Effector memory CD8-positive, alpha-beta T cell (primary cell): ENCODE data around the gene ARMH1.
"Not testable (repeated sequence)": the region's sequence is repeated elsewhere in the genome, so short reads cannot be mapped to it uniquely, and the experiment has no call there.

Experiments used
- ATAC-seq: fragments of 150-1000 bp; cut with Tn5 transposase; replicated peaks from 2 replicates; pipeline ENCODE4 v1.10.0; 2021; ENCODE audit warnings: mild to moderate bottlenecking, moderate library complexity
- DNase-seq, 3 experiments: peaks; one replicate each; pipeline ENCODE4 v3.0.0; 2021
- H3K27ac Mint-ChIP-seq, 2 donors: one replicate each; pipeline ENCODE4 v1.8.0; 2022; ENCODE audit warnings: mild to moderate bottlenecking in 2 of 2, mixed read lengths in 2 of 2, moderate library complexity in 2 of 2
- H3K27me3 Mint-ChIP-seq, 2 donors: one replicate each; pipeline ENCODE4 v1.8.0; 2022; ENCODE audit warnings: mixed read lengths in 2 of 2
- H3K36me3 Mint-ChIP-seq: one replicate; pipeline ENCODE4 v1.8.0; 2022; ENCODE audit warnings: mild to moderate bottlenecking, moderate library complexity, mixed read lengths; ENCODE audit not compliant: insufficient read depth
- H3K4me1 Mint-ChIP-seq, 2 donors: one replicate each; pipeline ENCODE4 v1.8.0; 2022; ENCODE audit warnings: low read depth in 2 of 2, mixed read lengths in 2 of 2
- H3K4me3 Mint-ChIP-seq, 2 donors: one replicate each; pipeline ENCODE4 v1.8.0; 2022; ENCODE audit warnings: mild to moderate bottlenecking in 2 of 2, mixed read lengths in 2 of 2, moderate library complexity in 2 of 2
- H3K9me3 Mint-ChIP-seq, 2 donors: one replicate each; pipeline ENCODE4 v1.8.0; 2022; ENCODE audit warnings: mixed read lengths in 2 of 2

ARMH1 gene

DNA sequence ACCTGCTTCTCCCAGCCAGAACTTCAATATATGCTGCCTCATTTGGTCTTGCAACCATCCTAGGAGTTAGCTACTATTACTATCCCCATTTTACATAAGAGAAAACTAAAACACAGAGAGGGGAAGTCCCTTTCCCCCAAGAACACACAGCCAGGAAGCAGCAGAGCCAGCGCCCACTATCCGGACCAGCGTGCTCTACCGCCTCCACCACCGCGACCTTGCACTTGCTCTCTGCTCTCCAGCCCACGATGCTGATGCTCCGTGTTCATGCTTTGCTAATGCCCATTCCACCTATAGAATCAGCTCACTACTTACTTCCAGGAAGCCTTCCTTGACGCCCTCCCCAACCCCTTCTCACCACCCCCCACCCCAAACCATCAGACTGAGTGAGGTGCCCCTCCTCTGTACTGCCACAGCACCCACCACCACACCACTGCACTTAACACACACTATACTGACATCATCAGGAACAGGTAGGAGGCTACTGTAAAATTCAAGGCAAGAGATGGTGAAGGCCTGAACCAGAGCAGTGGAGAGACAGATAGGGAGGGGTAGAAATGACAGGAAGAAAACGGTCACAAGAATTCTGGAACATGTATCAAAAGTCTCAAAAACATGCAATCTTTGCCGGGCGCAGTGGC, 9.7 kb upstream of the ARMH1 start:
- Mint-ChIP-seq H3K4me1 (peaks cover 4 to 7% of the 10 kb centered on the region in 2 donors), H3K4me3 (peak overlapping the region in 1 of 2 donors; percentile 9), H3K9me3 (no peaks in the 10 kb centered on the region), H3K36me3 (no peaks in the 10 kb centered on the region), H3K27ac (no peak overlapping the region), H3K27me3 (no peaks in the 10 kb centered on the region)
- ATAC-seq (peak; percentile 65), DNase-seq (no peak)

DNA sequence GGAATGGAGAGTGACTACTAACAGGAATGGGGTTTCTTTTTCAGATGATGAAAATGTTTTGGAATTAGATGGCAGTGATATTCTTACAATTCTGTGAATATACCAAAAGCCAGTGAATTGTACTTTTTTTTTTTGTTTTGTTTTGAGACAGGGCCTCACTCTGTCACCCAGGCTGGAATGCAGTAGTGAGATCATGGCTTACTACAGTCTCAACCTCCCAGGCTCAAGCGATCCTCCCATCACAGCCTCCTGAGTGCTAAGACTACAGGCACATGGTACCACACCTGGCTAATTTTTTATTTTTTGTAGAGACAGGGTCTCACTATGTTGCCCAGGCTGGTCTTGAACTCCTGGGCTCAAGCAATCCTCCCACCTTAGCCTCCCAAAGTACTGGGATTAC, 7.8 kb upstream of the ARMH1 start:
- H3K9me3 Mint-ChIP-seq, H3K27me3 Mint-ChIP-seq, H3K4me3 Mint-ChIP-seq, H3K4me1 Mint-ChIP-seq, DNase-seq, H3K27ac Mint-ChIP-seq, ATAC-seq, H3K36me3 Mint-ChIP-seq: not testable (repeated sequence)

DNA sequence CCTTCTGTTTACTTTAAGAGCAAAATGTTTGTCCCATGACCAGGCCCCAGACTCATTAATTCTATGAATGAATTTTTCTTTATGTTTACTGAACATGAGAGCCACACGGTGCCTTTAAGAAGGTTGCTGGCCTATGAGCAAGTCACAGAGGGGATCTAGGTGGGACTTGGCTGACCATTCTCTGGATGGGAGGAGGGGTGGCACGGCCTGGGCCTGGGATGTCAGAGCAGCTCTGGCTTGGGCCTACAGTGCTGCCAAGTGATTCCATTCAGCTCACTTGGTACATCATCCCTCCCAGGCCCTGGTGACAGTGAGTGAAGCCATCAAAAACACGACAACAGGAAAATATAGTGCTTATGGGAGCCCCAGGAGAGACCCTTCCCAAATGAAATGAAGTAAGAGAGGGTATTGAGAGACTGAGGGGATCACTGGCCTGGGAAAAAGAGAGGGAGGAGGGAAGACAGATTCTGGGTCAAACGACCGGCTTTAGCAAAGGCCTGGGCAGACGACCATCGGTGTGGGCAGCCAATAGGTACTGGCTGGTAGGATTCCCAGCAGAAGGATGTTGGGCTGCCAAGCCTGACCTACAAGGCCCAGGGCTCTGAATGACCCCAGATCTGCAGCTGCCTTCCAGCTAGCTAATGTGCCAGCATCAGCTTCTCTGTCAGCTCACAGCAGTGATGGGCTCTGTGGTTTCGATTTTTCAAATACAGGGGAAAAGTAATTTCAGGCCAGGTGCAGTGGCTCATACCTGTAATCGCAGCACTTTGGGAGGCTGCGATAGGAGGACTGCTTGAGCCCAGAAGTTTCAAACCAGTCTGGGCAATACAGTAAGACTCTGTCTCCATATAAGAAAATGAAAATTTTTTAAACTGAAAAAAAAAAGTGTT, 3.5 kb upstream of the ARMH1 start:
- DNase-seq (no peak), ATAC-seq (no peak)
- Mint-ChIP-seq H3K36me3 (peaks cover 9% of the 10 kb centered on the region), H3K4me3 (no peak overlapping the region), H3K9me3 (no peaks in the 10 kb centered on the region), H3K27ac (no peak overlapping the region), H3K27me3 (no peaks in the 10 kb centered on the region), H3K4me1 (peaks cover 14 to 17% of the 10 kb centered on the region in 2 donors)

DNA sequence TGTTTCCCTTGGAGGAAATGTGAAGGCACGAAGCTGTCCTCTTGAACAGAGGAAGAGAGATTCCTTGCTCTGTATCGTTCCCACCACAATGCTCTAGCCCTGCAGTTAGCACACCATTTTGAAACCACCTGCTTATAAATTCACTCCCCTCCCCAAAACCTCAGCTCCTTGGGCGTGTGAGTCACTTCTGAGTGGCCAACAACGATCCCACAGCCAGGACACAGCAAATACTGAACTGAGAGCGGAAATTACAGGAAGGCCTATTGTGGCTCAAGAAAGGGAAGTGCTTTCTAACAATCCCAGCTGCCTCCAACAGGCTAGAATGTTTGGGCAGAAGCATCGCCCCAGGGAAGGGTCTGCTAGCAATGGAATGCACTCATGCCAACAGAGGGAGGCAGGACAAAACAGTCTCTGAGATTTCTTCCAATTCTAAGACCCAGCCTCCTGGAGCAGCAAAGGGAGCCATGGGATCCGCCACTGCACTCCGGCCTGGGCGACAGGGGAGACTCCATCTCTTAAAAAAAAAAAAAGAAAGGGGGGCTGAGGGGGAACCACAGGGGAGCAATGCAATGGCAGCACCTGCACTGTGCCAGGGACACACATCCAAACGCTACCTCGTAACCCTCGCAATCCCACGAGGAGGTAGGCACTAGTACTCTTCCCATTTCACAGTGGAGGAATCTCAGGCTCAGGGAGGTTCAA, 2.1 kb upstream of the ARMH1 start:
- DNase-seq, result no peak
- Mint-ChIP-seq H3K36me3 (peaks cover 9% of the 10 kb centered on the region), H3K9me3 (no peaks in the 10 kb centered on the region), H3K4me1 (peaks cover 14 to 17% of the 10 kb centered on the region in 2 donors), H3K27me3 (no peaks in the 10 kb centered on the region), H3K27ac (peak overlapping the region in 1 of 2 donors; percentile 63), H3K4me3 (peak overlapping the region in 1 of 2 donors; percentile 83)
- ATAC-seq, result no peak

DNA sequence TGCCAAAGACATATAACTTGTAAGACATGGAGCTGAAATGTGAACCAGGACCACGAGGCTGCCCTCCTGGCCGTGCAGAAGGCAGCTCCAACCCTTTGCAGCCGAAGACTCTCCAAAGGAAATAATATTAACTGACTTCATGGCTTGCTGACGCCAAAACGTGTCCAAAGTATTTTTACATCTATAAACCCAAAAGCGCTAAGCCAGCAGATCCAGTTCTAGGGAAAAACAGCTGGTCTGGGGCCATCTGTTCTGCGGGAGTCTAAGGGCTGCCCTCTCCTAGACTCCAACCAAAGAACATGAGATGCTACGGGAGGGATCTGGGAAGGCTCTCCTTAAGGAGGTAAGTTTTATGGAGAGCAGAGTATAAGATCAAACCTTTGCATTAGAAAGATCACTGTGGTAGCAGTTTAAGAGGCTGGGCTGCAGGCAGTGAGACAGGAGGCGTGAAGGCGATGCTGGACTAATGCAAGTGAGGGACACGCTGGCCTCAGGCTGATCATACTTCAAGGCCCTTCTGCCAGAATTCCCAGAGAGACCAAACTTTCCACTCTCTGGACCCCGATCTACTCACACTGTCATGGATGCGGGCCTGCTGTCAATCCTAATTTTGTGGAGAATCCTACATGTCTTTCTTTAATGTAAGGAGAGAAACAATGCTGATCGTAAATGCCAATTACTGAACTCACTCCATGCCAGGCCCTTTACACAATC, 1.4 kb upstream of the ARMH1 start:
- DNase-seq, result no peak
- H3K4me1 Mint-ChIP-seq, result peaks cover 14 to 17% of the 10 kb centered on the region in 2 donors
- H3K36me3 Mint-ChIP-seq, result peaks cover 9% of the 10 kb centered on the region
- no peaks in the 10 kb centered on the region for H3K27me3 Mint-ChIP-seq
- H3K9me3 Mint-ChIP-seq, result no peaks in the 10 kb centered on the region
- no peak for ATAC-seq
- H3K27ac Mint-ChIP-seq, result peak overlapping the region; percentile 74 to 88
- H3K4me3 Mint-ChIP-seq, result peak overlapping the region; percentile 83 to 88

DNA sequence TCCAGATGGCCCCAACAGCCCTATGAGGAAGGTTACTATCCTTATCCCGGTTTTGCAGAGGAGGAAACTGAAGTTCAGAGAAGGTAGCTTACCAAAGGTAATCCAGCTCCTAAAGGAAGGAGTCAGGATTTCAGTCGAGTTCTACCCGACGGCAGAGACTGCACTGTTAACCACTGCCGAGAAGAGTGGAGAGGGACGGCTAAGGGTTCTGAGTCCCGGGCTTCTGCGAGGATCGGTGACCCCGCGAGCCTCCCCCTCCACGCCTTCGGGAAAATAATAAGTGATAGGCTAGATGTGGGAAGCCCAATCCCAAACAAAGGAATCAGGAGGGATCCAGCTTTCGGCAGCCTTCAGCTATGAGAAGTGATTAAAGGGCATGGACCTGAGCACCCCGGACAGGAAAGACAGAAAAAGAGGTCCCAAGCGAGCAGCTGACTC, 820 bp upstream of the ARMH1 start:
- Mint-ChIP-seq H3K36me3 (peaks cover 9% of the 10 kb centered on the region), H3K4me1 (peaks cover 14 to 17% of the 10 kb centered on the region in 2 donors), H3K27me3 (no peaks in the 10 kb centered on the region), H3K27ac (peak overlapping the region; percentile 74 to 88), H3K4me3 (peak overlapping the region; percentile 83 to 88), H3K9me3 (no peaks in the 10 kb centered on the region)
- no peak for ATAC-seq
- no peak for DNase-seq

DNA sequence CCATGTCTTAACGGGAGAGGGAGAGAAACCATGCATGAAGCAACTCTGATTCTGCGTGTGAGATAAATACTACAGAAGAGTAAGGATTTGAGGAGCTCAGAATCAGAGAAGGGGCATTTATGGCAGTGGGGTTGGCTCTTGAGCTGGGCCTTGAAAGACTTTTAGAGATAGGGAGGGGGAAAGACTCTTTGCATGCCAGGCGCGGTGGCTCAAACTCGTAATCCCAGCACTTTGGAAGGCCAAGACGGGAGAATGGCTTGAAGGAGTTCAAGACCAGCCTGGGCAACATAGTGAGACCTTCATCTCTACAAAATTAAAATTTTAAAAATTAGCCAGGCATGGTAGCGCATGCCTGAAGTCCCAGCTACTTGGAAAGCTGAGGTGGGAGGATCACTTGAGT, 672 bp downstream of the ARMH1 start:
- ATAC-seq (no peak), DNase-seq (no peak)
- H3K4me1 Mint-ChIP-seq, result peaks cover 14 to 17% of the 10 kb centered on the region in 2 donors
- no peak overlapping the region for H3K27ac Mint-ChIP-seq
- H3K36me3 Mint-ChIP-seq, result peaks cover 9% of the 10 kb centered on the region
- H3K4me3 Mint-ChIP-seq, result peak overlapping the region in 1 of 2 donors; percentile 83
- H3K27me3 Mint-ChIP-seq, result no peaks in the 10 kb centered on the region
- no peaks in the 10 kb centered on the region for H3K9me3 Mint-ChIP-seq

DNA sequence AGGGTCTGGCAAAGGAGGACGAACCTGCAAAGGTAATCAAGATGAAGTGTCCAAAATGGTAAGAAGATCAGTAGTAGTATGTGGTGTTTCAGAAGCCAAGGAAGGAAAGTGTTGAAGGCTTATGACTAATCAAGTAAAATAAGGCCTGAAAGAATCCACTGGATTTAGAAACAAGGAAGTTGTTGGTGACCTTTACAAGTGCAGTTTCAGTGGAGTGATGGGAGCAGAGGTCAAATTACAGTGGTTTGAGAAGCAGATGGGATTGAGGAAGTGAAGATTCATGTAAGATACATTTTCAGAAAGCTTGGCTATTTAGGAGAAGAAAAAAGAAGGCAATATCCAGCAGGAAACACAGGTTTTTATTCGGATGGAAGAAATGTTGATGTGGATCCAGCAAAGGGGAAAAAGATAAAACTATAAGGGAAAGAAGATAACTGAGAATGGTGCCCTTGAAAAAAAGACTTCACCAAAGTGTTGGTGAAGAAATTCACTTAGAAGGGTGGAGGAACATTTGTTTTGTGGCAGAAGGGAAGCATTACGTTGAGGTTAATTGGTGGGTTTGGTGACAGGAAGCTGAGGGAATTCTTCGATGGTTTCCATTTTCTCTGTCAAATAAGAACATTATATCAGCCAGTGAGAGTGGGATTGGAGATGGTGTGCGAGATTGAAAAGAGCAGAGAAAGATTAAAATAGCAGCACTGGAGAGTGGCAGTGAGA, 2.1 kb downstream of the ARMH1 start:
- peaks cover 9% of the 10 kb centered on the region for H3K36me3 Mint-ChIP-seq
- no peak for ATAC-seq

DNA sequence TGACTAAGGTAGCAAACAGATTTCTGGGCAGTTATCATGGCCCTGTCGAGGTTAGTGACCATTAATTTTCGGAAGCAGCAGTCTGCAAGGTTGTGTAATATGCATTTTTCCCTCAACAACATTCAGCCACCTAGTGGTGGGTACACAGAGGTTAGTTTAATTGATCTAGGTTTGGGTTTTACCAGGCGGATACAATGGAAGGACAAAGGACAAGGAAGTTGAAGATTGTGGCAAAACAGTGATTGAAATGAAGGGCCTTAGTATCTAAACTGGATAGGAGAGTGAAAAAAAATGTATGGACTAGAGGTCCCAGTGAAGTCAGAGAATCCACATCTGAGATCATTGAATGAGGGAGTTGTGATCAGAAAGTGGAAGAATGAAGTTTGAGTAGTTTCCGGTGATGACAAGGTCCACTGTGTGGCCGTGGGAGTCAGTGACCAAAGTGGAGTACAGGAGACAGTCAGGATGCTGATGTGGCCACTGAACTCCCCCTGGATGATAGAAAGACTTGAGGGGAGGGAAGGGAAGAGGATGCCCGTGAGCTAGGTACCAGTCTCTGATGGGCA, 2.8 kb downstream of the ARMH1 start:
- Mint-ChIP-seq H3K36me3 (peaks cover 6% of the 10 kb centered on the region), H3K4me1 (peaks cover 8 to 12% of the 10 kb centered on the region in 2 donors), H3K9me3 (no peaks in the 10 kb centered on the region), H3K4me3 (no peak overlapping the region), H3K27me3 (no peaks in the 10 kb centered on the region), H3K27ac (no peak overlapping the region)
- ATAC-seq, result no peak
- no peak for DNase-seq

More for the DNA sequence above, 2.1 kb downstream of the ARMH1 start:
- Mint-ChIP-seq H3K27ac (no peak overlapping the region), H3K4me3 (no peak overlapping the region), H3K27me3 (no peaks in the 10 kb centered on the region), H3K4me1 (peaks cover 11 to 17% of the 10 kb centered on the region in 2 donors), H3K9me3 (no peaks in the 10 kb centered on the region)
- DNase-seq, result no peak

DNA sequence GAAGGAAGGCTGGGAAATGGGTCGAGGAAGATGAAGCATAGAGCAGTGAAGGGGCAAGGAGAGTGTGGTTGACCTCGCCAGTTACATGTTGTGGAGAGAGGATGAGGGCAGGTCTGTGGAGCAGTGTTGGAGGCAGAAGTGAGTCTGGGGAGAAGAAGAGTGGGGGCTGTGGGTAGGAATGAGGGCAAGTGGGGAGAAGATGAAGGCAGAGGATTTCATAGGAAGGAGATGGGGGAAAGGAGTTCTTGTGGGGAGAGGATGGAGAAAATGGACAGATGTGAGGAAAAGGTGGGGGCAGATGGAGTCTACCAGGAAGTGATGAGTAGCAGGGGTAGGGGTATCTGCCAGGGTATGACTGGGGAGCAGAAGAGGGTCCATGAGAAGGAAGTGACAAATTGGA, 3.6 kb downstream of the ARMH1 start:
- H3K27me3 Mint-ChIP-seq, result no peaks in the 10 kb centered on the region
- H3K36me3 Mint-ChIP-seq, result peaks cover 6% of the 10 kb centered on the region
- no peaks in the 10 kb centered on the region for H3K9me3 Mint-ChIP-seq
- H3K4me1 Mint-ChIP-seq, result peaks cover 8 to 12% of the 10 kb centered on the region in 2 donors
- ATAC-seq, result no peak
- no peak for DNase-seq
- H3K27ac Mint-ChIP-seq, result no peak overlapping the region
- H3K4me3 Mint-ChIP-seq, result no peak overlapping the region

DNA sequence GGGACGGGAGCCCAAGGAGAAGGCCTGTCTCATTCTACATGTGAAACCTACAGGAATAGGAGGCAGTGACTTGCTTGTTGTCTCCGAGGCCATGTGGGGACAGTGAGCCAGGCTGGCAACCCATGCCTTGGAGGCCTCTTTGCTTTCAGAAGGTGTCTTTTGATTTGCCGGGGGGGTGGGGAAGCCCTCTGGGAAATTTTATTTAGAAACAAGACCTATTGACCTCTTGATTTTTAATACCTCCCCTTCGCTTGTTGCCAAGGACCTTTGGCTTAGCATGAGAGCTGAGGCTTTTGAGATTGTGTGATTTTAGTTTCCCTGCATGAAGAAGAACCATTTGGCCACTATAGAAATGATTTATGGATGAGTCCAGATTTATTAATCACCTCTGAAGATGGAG, 4.1 kb downstream of the ARMH1 start:
- peaks cover 6 to 9% of the 10 kb centered on the region in 2 donors for H3K4me1 Mint-ChIP-seq
- H3K36me3 Mint-ChIP-seq, result peaks cover 6% of the 10 kb centered on the region
- no peaks in the 10 kb centered on the region for H3K9me3 Mint-ChIP-seq
- no peaks in the 10 kb centered on the region for H3K27me3 Mint-ChIP-seq
- H3K27ac Mint-ChIP-seq, result no peak overlapping the region
- DNase-seq (no peak), ATAC-seq (no peak)
- no peak overlapping the region for H3K4me3 Mint-ChIP-seq

DNA sequence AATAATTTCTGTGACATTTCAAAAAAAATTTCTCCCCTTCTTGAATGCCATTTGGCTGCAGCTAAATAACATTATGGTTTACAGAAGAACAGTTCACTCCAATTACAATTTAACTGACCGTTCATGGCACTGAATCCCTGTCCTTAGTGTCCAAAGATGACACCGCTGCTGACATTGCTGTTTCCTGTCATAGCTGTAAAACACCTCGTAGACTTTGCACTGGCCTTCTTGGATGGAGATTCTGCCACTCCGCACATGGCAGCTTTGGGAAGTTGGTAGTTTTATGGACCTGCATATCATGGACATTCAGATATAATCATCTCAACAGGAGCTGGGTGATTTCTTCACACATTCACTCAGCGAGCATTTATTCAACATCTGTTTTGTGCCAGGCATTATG, 5.0 kb downstream of the ARMH1 start:
- Mint-ChIP-seq H3K36me3 (peaks cover 2% of the 10 kb centered on the region), H3K4me3 (no peak overlapping the region), H3K9me3 (no peaks in the 10 kb centered on the region), H3K4me1 (peaks cover 4 to 7% of the 10 kb centered on the region in 2 donors), H3K27ac (no peak overlapping the region), H3K27me3 (no peaks in the 10 kb centered on the region)
- ATAC-seq, result no peak
- DNase-seq, result no peak
